ENCODE data around the gene ZER1. TPM values are rescaled to one million over a fixed set of nuclear protein-coding genes. Genes with fewer than 3 reads are reported as not detected.

Gene ZER1
- total RNA-seq, 2 experiments from 2014 or later = 14.9 to 17.8 TPM

- peak overlapping the region; percentile 52 for H3K27ac Mint-ChIP-seq
- intact Hi-C loops (cut with micrococcal nuclease) = no loop called here
- DNase-seq (peak; percentile 61), ATAC-seq (peak; percentile 35)
- POLR2A ChIA-PET = interaction anchor here (0.6 to 4.6 kb wide), 12 partner anchors 9 to 478 kb away, joined by 3 to 41 read pairs (median 4); partner anchors contain the start of genes CRAT, KYAT1, SET and SPOUT1
- no peaks in the 10 kb centered on the region for H3K27me3 Mint-ChIP-seq
- CTCF ChIA-PET = interaction anchor here (0.7 to 4.8 kb wide), 34 partner anchors 10 to 384 kb away, joined by 3 to 53 read pairs (median 4); partner anchors contain the start of genes KYAT1, LRRC8A, SPOUT1 and ZER1
- H3K36me3 Mint-ChIP-seq (ENCODE audit: low read depth) = peaks cover 10% of the 10 kb centered on the region
- no peak for TF ChIP-seq CTCF (IDR thresholded peaks at IDR 0.05)
- H3K4me3 Mint-ChIP-seq = peak overlapping the region; percentile 80
- no peaks in the 10 kb centered on the region for H3K9me3 Mint-ChIP-seq
- peaks cover 19% of the 10 kb centered on the region for H3K4me1 Mint-ChIP-seq (ENCODE audit: low read depth)
Measured at GRCh38 chr9:128818839-128819715, 47.4 kb upstream of the ZER1 start.

GRCh38 chr9:128818099-128818838 is 46.5 kb upstream of the ZER1 start, which contains the start of gene ENDOG:
ENDOG (plus strand) TSS chr9:128818500; CDS start chr9:128818685, 185 bp downstream.
- peak within 1 kb of the TSS; percentile 84 for H3K27ac Mint-ChIP-seq
- DNase-seq = peak; percentile 98
- H3K4me1 Mint-ChIP-seq (ENCODE audit: low read depth) = peaks cover 19% of the 10 kb centered on the region
- H3K27me3 Mint-ChIP-seq = no peaks in the 10 kb centered on the region
- H3K9me3 Mint-ChIP-seq = no peaks in the 10 kb centered on the region
- POLR2A ChIA-PET = interaction anchor here (0.6 to 4.6 kb wide), 13 partner anchors 10 to 292 kb away, joined by 3 to 41 read pairs (median 4); partner anchors contain the start of genes CRAT, KYAT1, SET and SPOUT1
- H3K4me3 Mint-ChIP-seq = peak within 1 kb of the TSS; percentile 80
- peaks cover 10% of the 10 kb centered on the region for H3K36me3 Mint-ChIP-seq (ENCODE audit: low read depth)
- intact Hi-C loops (cut with micrococcal nuclease) = no loop called here
- CTCF ChIA-PET = interaction anchor here (0.6 to 4.8 kb wide), 42 partner anchors 10 to 383 kb away, joined by 3 to 53 read pairs (median 4); partner anchors contain the start of genes KYAT1, LRRC8A, PKN3 and SPOUT1
- TF ChIP-seq CTCF (IDR thresholded peaks at IDR 0.05) = peak; percentile 94
- peak; percentile 97 for ATAC-seq

- intact Hi-C loops (cut with micrococcal nuclease) = no loop called here
- TF ChIP-seq CTCF (IDR thresholded peaks at IDR 0.05) = no peak
- ChIA-PET CTCF (no interaction called here), POLR2A (no interaction called here)
- H3K9me3 Mint-ChIP-seq = no peaks in the 10 kb centered on the region
- no peaks in the 10 kb centered on the region for H3K4me1 Mint-ChIP-seq (ENCODE audit: low read depth)
- no peak overlapping the region for H3K27ac Mint-ChIP-seq
- no peaks in the 10 kb centered on the region for H3K27me3 Mint-ChIP-seq
- DNase-seq = no peak
- H3K4me3 Mint-ChIP-seq = no peak overlapping the region
- ATAC-seq = no peak
- H3K36me3 Mint-ChIP-seq (ENCODE audit: low read depth) = peaks cover 6% of the 10 kb centered on the region
Measured at GRCh38 chr9:128810873-128811272, 39.1 kb upstream of the ZER1 start.

- no peak for ATAC-seq
- DNase-seq = no peak
- no peaks in the 10 kb centered on the region for H3K9me3 Mint-ChIP-seq
- POLR2A ChIA-PET = interaction anchor here (0.9 kb wide), 2 partner anchors 73 to 103 kb away, joined by 3 read pairs; no protein-coding TSS in a partner anchor
- H3K27me3 Mint-ChIP-seq = no peaks in the 10 kb centered on the region
- TF ChIP-seq CTCF (IDR thresholded peaks at IDR 0.05) = no peak
- peaks cover 8% of the 10 kb centered on the region for H3K36me3 Mint-ChIP-seq (ENCODE audit: low read depth)
- CTCF ChIA-PET = interaction anchor here (4.1 kb wide), 1 partner anchor 8 kb away, joined by 26 read pairs; the partner anchor contains the start of gene ENDOG
- no peak overlapping the region for H3K27ac Mint-ChIP-seq
- intact Hi-C loops (cut with micrococcal nuclease) = no loop called here
- H3K4me3 Mint-ChIP-seq = no peak overlapping the region
- H3K4me1 Mint-ChIP-seq (ENCODE audit: low read depth) = no peaks in the 10 kb centered on the region
Measured at GRCh38 chr9:128809831-128810230, 38.1 kb upstream of the ZER1 start.
